Measurements from ENCODE around the gene PAFAH1B2. TPM values are rescaled to one million over a fixed set of nuclear protein-coding genes. Genes with fewer than 3 reads are reported as not detected.

Gene PAFAH1B2
- total RNA-seq, 1 donor from 2014 or later: 203 TPM

DNA sequence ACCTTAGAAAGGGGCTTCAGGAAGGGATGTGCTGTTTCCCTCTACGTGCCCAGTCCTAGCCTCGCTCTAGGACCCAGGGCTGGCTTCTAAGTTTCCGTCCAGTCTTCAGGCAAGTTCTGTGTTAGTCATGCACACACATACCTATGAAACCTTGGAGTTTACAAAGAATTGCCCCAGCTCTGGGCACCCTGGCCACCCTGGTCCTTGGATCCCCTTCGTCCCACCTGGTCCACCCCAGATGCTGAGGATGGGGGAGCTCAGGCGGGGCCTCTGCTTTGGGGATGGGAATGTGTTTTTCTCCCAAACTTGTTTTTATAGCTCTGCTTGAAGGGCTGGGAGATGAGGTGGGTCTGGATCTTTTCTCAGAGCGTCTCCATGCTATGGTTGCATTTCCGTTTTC lies 52.9 kb downstream of the PAFAH1B2 start:
- no peak overlapping the region for H3K9ac ChIP-seq
- peaks cover 27% of the 10 kb centered on the region for H3K4me1 ChIP-seq
- no peaks in the 10 kb centered on the region for H3K9me3 Mint-ChIP-seq
- no peaks in the 10 kb centered on the region for H3K79me2 ChIP-seq (ENCODE audit: low read depth)
- no peak overlapping the region for H3K4me3 Mint-ChIP-seq
- peaks cover 2% of the 10 kb centered on the region for H3K27me3 Mint-ChIP-seq (ENCODE audit: insufficient read depth, low read depth)
- no peak overlapping the region for H3K27ac ChIP-seq
- no peak overlapping the region for H3K4me3 ChIP-seq
- peak overlapping the region; percentile 35 for H3K27ac Mint-ChIP-seq
- H3F3A ChIP-seq (ENCODE audit: low read depth): peaks cover 26% of the 10 kb centered on the region
- H3K4me2 ChIP-seq: no peak overlapping the region
- H3K36me3 ChIP-seq: no peaks in the 10 kb centered on the region
- no peaks in the 10 kb centered on the region for H3K27me3 ChIP-seq
- peaks cover 7% of the 10 kb centered on the region for H3K36me3 Mint-ChIP-seq
- no peak for DNase-seq (ENCODE audit: low spot score)
- peaks cover 34% of the 10 kb centered on the region for H3K4me1 Mint-ChIP-seq
- H3K9me3 ChIP-seq (ENCODE audit: low read depth): no peaks in the 10 kb centered on the region
- no peaks in the 10 kb centered on the region for H4K20me1 ChIP-seq (ENCODE audit: low read depth)
- TF ChIP-seq EZH2phosphoT487 (IDR thresholded peaks at IDR 0.05): no peak
- TF ChIP-seq EZH2 (IDR thresholded peaks at IDR 0.05): no peak
- TF ChIP-seq, protein P1, sequence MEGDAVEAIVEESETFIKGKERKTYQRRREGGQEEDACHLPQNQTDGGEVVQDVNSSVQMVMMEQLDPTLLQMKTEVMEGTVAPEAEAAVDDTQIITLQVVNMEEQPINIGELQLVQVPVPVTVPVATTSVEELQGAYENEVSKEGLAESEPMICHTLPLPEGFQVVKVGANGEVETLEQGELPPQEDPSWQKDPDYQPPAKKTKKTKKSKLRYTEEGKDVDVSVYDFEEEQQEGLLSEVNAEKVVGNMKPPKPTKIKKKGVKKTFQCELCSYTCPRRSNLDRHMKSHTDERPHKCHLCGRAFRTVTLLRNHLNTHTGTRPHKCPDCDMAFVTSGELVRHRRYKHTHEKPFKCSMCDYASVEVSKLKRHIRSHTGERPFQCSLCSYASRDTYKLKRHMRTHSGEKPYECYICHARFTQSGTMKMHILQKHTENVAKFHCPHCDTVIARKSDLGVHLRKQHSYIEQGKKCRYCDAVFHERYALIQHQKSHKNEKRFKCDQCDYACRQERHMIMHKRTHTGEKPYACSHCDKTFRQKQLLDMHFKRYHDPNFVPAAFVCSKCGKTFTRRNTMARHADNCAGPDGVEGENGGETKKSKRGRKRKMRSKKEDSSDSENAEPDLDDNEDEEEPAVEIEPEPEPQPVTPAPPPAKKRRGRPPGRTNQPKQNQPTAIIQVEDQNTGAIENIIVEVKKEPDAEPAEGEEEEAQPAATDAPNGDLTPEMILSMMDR (IDR thresholded peaks at IDR 0.05): no peak
- H2AFZ ChIP-seq (replicated peaks): no peak overlapping the region

DNA sequence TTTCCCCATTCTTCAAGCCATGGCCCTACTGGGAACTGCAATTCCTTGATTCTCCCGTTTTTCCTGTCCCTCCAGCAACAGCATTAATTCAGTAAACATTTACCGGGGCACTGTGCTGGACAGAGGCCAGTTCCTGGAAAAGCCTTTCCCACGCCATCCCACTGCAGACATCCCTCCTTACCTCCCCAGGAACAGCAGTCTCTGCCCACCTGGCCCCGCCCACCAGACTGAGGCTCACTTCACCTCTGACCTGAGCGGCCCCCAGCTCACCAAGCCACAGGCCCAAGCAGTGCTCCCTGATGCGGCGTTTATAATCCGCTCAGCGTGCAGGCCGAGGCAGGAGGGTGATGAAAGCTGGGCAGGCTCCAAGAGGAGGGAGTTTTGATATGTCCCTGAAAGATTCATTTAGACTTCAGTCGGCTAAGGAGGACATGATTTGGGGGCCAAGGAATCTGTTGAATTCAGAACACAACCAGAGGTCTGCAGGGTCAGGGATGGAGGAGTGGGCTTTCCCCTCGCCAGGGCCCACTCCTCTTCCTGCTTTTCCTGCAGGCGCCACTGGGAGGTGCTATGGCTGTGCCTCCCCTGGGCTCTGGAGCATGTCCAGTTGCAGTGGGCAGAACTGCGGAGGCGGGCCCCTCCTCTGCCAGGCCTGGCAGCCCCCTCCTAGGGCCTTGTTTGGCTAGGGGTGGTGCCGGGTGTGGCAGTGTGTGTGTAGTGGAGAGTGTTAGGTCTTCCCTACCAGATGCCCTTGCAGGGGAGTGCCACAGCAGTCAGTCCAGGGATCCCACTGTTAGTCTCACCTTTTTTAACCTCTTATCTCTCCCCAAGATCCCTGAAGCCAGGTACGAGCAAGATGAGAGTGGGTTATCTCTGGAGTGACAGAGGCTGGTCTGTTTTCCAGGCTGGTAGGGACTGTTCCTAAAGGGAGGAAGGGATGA lies 53.7 kb downstream of the PAFAH1B2 start:
- no peak overlapping the region for H3K4me2 ChIP-seq
- no peak overlapping the region for H3K4me3 ChIP-seq
- Mint-ChIP-seq H3K27me3 (ENCODE audit: insufficient read depth, low read depth) (peaks cover 2% of the 10 kb centered on the region), H3K4me1 (peaks cover 34% of the 10 kb centered on the region), H3K9me3 (no peaks in the 10 kb centered on the region), H3K4me3 (peak overlapping the region; percentile 55), H3K27ac (peak overlapping the region; percentile 91), H3K36me3 (peaks cover 7% of the 10 kb centered on the region)
- TF ChIP-seq EZH2phosphoT487 (IDR thresholded peaks at IDR 0.05): no peak
- TF ChIP-seq EZH2 (IDR thresholded peaks at IDR 0.05): no peak
- TF ChIP-seq, protein P1 (IDR thresholded peaks at IDR 0.05): peak; percentile 68
- peak; percentile 76 for DNase-seq (ENCODE audit: low spot score)
- no peaks in the 10 kb centered on the region for H3K9me3 ChIP-seq (ENCODE audit: low read depth)
- H3K9ac ChIP-seq: no peak overlapping the region
- no peaks in the 10 kb centered on the region for H3K27me3 ChIP-seq
- no peaks in the 10 kb centered on the region for H3K79me2 ChIP-seq (ENCODE audit: low read depth)
- H2AFZ ChIP-seq (replicated peaks): no peak overlapping the region
- H3K4me1 ChIP-seq: peaks cover 27% of the 10 kb centered on the region
- H4K20me1 ChIP-seq (ENCODE audit: low read depth): no peaks in the 10 kb centered on the region
- H3K36me3 ChIP-seq: no peaks in the 10 kb centered on the region
- H3K27ac ChIP-seq: no peak overlapping the region
- H3F3A ChIP-seq (ENCODE audit: low read depth): peaks cover 26% of the 10 kb centered on the region

DNA sequence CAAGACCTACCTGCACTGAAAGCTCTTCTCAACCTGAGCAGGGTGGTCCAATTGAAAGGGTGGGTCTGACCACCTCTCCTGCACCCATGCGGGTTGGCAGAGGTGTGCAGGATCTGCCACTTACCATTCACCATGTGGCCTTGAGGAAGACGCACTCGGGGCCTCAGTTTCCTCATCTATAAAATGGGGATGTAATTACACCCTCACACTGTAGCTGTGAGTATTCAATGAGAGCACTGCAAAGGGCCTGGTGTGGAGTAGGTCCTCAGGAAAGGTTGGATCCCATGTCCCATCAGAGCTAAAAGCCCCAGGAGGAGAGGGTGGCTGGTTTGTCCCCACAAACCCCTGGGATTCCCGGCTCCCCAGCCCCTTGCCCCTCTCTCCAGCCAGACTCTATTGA lies 54.5 kb downstream of the PAFAH1B2 start:
- DNase-seq (ENCODE audit: low spot score): no peak
- Mint-ChIP-seq H3K36me3 (peaks cover 10% of the 10 kb centered on the region), H3K27me3 (ENCODE audit: insufficient read depth, low read depth) (peaks cover 2% of the 10 kb centered on the region), H3K9me3 (no peaks in the 10 kb centered on the region), H3K4me1 (peaks cover 35% of the 10 kb centered on the region), H3K27ac (peak overlapping the region; percentile 91), H3K4me3 (peak overlapping the region; percentile 78)
- Histone ChIP-seq H3K4me3 (peak overlapping the region; percentile 42), H3F3A (ENCODE audit: low read depth) (peaks cover 26% of the 10 kb centered on the region), H3K9me3 (ENCODE audit: low read depth) (no peaks in the 10 kb centered on the region), H3K36me3 (no peaks in the 10 kb centered on the region), H3K27me3 (no peaks in the 10 kb centered on the region), H3K4me1 (peaks cover 27% of the 10 kb centered on the region), H3K9ac (no peak overlapping the region), H2AFZ (replicated peaks) (peak overlapping the region; percentile 45), H4K20me1 (ENCODE audit: low read depth) (no peaks in the 10 kb centered on the region), H3K79me2 (ENCODE audit: low read depth) (no peaks in the 10 kb centered on the region), H3K27ac (no peak overlapping the region), H3K4me2 (peak overlapping the region; percentile 68)
- TF ChIP-seq, protein P1 (IDR thresholded peaks at IDR 0.05): no peak
- no peak for TF ChIP-seq EZH2 (IDR thresholded peaks at IDR 0.05)
- no peak for TF ChIP-seq EZH2phosphoT487 (IDR thresholded peaks at IDR 0.05)
